Stimulated activated CD4-positive, alpha-beta T cell treated with anti-CD3 and anti-CD28 coated beads, TNF-alpha, amount 100 ng/mL, for 48 hours (primary cell): ENCODE results near the gene MAOA.
"Not testable (repeated sequence)": the region's sequence is repeated elsewhere in the genome, so short reads cannot be mapped to it uniquely, and the experiment has no call there.

Source experiments
- DNase-seq, 3 donors: peaks; one replicate each; pipeline ENCODE4 v3.0.0-alpha.2; 2020; ENCODE audit warnings: low read depth in 3 of 3

The MAOA gene

GRCh38 chrX:43717161-43717560 lies 61.1 kb downstream of the MAOA start:
- DNase-seq, result no peak

GRCh38 chrX:43718081-43718480 lies 62.0 kb downstream of the MAOA start:
- DNase-seq, result no peak

GRCh38 chrX:43718546-43718945 lies 62.4 kb downstream of the MAOA start:
- DNase-seq, result no peak

GRCh38 chrX:43718956-43719355 lies 62.9 kb downstream of the MAOA start:
- no peak for DNase-seq

- DNase-seq, result no peak
Measured at GRCh38 chrX:43720082-43720481, 64.0 kb downstream of the MAOA start.

- DNase-seq, result no peak
Measured at GRCh38 chrX:43720961-43721360, 64.9 kb downstream of the MAOA start.

- DNase-seq, result not testable (repeated sequence)
Measured at GRCh38 chrX:43725227-43725626, 69.1 kb downstream of the MAOA start.

GRCh38 chrX:43727254-43727653 lies 71.2 kb downstream of the MAOA start:
- DNase-seq, result not testable (repeated sequence)

GRCh38 chrX:43728002-43728401 lies 71.9 kb downstream of the MAOA start:
- DNase-seq, result no peak

GRCh38 chrX:43728966-43729365 lies 72.9 kb downstream of the MAOA start:
- DNase-seq, result no peak

- DNase-seq, result no peak
Measured at GRCh38 chrX:43731086-43731485, 75.0 kb downstream of the MAOA start.

- DNase-seq, result no peak
Measured at GRCh38 chrX:43733699-43734098, 77.6 kb downstream of the MAOA start.

GRCh38 chrX:43734444-43734843 lies 78.3 kb downstream of the MAOA start:
- no peak for DNase-seq

GRCh38 chrX:43735534-43735933 lies 79.4 kb downstream of the MAOA start:
- DNase-seq, result no peak

- no peak for DNase-seq
Measured at GRCh38 chrX:43735957-43736356, 79.9 kb downstream of the MAOA start.

GRCh38 chrX:43741843-43742573 lies 85.9 kb downstream of the MAOA start:
- no peak for DNase-seq

- no peak for DNase-seq
Measured at GRCh38 chrX:43743100-43743822, 87.2 kb downstream of the MAOA start.

- no peak for DNase-seq
Measured at GRCh38 chrX:43744284-43744683, 88.2 kb downstream of the MAOA start.

GRCh38 chrX:43745938-43746721 lies 90.0 kb downstream of the MAOA start:
- DNase-seq, result no peak

GRCh38 chrX:43747476-43747875 lies 91.4 kb downstream of the MAOA start:
- no peak for DNase-seq

GRCh38 chrX:43750248-43750676 lies 94.2 kb downstream of the MAOA start:
- peak in 2 of 3 donors; percentile 5 to 7 for DNase-seq

GRCh38 chrX:43753637-43754036 lies 97.5 kb downstream of the MAOA start:
- no peak for DNase-seq

- DNase-seq, result no peak
Measured at GRCh38 chrX:43756076-43756475, 100.0 kb downstream of the MAOA start.
